ENCODE measurements around the gene CUL4A.

The CUL4A gene

GRCh38 chr13:113187263-113187669, 22.1 kb upstream of the CUL4A start:
- H3K27ac ChIP-seq, result peak overlapping the region; percentile 7 to 79
- H3K4me3 ChIP-seq, result no peak overlapping the region
- TF ChIP-seq, protein P1, sequence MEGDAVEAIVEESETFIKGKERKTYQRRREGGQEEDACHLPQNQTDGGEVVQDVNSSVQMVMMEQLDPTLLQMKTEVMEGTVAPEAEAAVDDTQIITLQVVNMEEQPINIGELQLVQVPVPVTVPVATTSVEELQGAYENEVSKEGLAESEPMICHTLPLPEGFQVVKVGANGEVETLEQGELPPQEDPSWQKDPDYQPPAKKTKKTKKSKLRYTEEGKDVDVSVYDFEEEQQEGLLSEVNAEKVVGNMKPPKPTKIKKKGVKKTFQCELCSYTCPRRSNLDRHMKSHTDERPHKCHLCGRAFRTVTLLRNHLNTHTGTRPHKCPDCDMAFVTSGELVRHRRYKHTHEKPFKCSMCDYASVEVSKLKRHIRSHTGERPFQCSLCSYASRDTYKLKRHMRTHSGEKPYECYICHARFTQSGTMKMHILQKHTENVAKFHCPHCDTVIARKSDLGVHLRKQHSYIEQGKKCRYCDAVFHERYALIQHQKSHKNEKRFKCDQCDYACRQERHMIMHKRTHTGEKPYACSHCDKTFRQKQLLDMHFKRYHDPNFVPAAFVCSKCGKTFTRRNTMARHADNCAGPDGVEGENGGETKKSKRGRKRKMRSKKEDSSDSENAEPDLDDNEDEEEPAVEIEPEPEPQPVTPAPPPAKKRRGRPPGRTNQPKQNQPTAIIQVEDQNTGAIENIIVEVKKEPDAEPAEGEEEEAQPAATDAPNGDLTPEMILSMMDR (IDR thresholded peaks at IDR 0.05), result no peak
- DNase-seq (ENCODE audit: low spot score), result peak; percentile 91

DNA sequence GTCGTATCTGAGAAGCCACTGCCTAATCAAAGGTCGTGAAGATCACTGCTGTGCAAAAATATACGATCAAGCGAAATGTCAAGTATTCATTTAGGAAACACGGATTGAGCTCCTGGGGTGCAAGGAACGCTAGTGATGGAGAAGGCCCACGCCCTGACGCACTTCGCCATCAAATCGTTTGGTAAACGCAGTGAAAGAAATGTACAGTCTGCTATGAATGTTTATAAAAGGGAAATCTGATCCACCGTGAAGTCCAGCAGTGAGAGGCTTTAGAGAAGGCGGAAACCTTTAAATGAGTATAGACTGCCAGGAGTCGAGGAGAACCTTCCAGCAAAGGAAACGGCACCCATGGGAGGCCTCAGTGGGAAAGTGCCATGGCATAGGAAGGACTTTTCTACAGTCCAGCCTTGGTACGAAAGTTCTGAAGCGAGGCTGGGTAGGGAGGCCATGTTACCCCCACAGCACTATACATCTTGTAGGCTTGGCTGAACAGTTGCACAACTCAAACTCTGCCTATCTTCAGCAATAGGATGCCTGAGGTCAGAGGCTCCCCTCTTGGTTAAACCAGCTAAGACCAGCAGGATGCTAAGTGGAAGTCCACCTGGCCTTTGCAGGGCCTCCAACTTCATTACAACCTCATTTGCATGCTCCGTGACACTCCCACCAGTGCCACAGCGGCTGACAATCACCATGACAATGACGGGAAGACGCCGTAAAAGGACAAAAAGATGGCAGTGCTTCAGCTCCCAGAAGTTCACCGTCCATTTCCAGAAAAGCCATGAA, 21.3 kb upstream of the CUL4A start:
- Histone ChIP-seq H3K4me3 (no peak overlapping the region), H3K27ac (peak overlapping the region in 1 of 2 donors; percentile 8)
- TF ChIP-seq, protein P1 (IDR thresholded peaks at IDR 0.05), result no peak
- no peak for DNase-seq (ENCODE audit: low spot score)

DNA sequence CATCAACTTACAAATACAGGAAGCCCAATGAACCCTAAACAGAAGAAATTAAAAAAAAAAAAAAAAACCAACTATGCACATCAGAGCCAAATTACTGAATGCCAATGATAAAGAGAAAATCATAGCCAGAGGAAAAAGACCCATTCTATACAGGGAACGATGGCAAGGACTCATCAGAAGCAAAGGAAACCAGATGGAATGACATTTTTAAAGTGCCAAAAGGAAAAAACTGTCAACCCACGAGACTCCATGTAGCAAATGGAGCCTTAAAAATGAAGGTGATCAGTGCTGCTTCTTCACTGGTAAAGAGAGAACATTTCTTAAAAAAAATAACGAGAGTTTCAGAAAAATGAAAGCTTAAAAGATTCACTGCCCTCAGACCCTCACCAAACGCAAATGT, 19.2 kb upstream of the CUL4A start:
- TF ChIP-seq, protein P1 (IDR thresholded peaks at IDR 0.05), result no peak
- no peak overlapping the region for H3K4me3 ChIP-seq
- no peak overlapping the region for H3K27ac ChIP-seq
- no peak for DNase-seq (ENCODE audit: low spot score)

GRCh38 chr13:113192279-113192678, 17.1 kb upstream of the CUL4A start:
- no peak for DNase-seq (ENCODE audit: low spot score)
- TF ChIP-seq, protein P1 (IDR thresholded peaks at IDR 0.05), result no peak
- H3K4me3 ChIP-seq, result no peak overlapping the region
- no peak overlapping the region for H3K27ac ChIP-seq

- no peak for DNase-seq (ENCODE audit: low spot score)
- TF ChIP-seq, protein P1 (IDR thresholded peaks at IDR 0.05), result no peak
- no peak overlapping the region for H3K27ac ChIP-seq
- no peak overlapping the region for H3K4me3 ChIP-seq
Observed at GRCh38 chr13:113192902-113193301, 16.5 kb upstream of the CUL4A start.

DNA sequence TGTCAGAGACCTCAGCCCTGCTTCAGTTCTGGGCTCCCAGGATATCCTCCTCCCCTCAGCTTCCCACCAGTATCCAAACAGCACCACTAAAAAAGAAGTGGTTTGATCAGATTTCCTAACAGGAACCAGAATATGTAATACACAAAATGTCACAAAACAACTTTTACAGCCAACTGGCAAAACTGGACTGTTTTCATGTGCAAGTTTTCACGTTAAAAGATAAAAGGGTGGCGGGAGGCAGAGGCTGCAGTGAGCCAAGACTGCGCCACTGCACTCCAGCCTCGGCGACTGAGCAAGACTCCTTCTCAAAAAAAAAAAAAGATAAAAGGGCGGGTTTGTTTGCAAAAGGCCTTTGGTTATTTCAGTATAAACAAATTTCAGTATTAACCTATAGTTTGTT, 14.1 kb upstream of the CUL4A start:
- TF ChIP-seq, protein P1 (IDR thresholded peaks at IDR 0.05), result no peak
- DNase-seq (ENCODE audit: low spot score), result no peak
- no peak overlapping the region for H3K27ac ChIP-seq
- no peak overlapping the region for H3K4me3 ChIP-seq

Measured in coronary artery (tissue), 2 donors.